Activated CD8-positive, alpha-beta memory T cell treated with anti-CD3 and anti-CD28 coated beads for 4 hours (primary cell): ENCODE data around the gene PHOSPHO1.

Experiments used
- DNase-seq, 2 donors: peaks; one replicate each; pipeline ENCODE4 v3.0.0-alpha.2; 2020; ENCODE audit warnings: low read depth in 2 of 2

The PHOSPHO1 gene

GRCh38 chr17:49218941-49219913 lies 11.4 kb downstream of the PHOSPHO1 start:
- DNase-seq = peak in 1 of 2 donors; percentile 45

- DNase-seq = peak; percentile 51 to 61
Observed at GRCh38 chr17:49217651-49218413, 12.8 kb downstream of the PHOSPHO1 start.

- no peak for DNase-seq
Observed at GRCh38 chr17:49216953-49217650, 13.5 kb downstream of the PHOSPHO1 start.

- DNase-seq = no peak
Observed at GRCh38 chr17:49216482-49216881, 14.1 kb downstream of the PHOSPHO1 start.

- no peak for DNase-seq
Observed at GRCh38 chr17:49214676-49215360, 15.8 kb downstream of the PHOSPHO1 start.

- no peak for DNase-seq
Observed at GRCh38 chr17:49213847-49214246, 16.7 kb downstream of the PHOSPHO1 start.

- no peak for DNase-seq
Observed at GRCh38 chr17:49213399-49213798, 17.2 kb downstream of the PHOSPHO1 start.

GRCh38 chr17:49210158-49211029 lies 20.2 kb downstream of the PHOSPHO1 start, which contains the start of the genes ABI3 and GNGT2:
Gene ABI3 (plus strand): TSS chr17:49210707. CDS start chr17:49210725, 18 bp downstream.
Gene GNGT2 (minus strand): TSS chr17:49210574. CDS start chr17:49207422, 3,152 bp downstream.
- DNase-seq = peak in 1 of 2 donors; percentile 41

- DNase-seq = no peak
Observed at GRCh38 chr17:49209061-49209571, 21.5 kb downstream of the PHOSPHO1 start.

- no peak for DNase-seq
Observed at GRCh38 chr17:49204516-49204915, 26.1 kb downstream of the PHOSPHO1 start.

GRCh38 chr17:49203796-49204195 lies 26.8 kb downstream of the PHOSPHO1 start:
- no peak for DNase-seq

GRCh38 chr17:49201481-49201927 lies 29.1 kb downstream of the PHOSPHO1 start:
- DNase-seq = no peak

GRCh38 chr17:49200423-49201083 lies 30.0 kb downstream of the PHOSPHO1 start:
- DNase-seq = no peak

- DNase-seq = no peak
Observed at GRCh38 chr17:49198211-49198610, 32.4 kb downstream of the PHOSPHO1 start.

- no peak for DNase-seq
Observed at GRCh38 chr17:49197346-49197998, 33.1 kb downstream of the PHOSPHO1 start.

- DNase-seq = no peak
Observed at GRCh38 chr17:49196520-49196919, 34.1 kb downstream of the PHOSPHO1 start.

GRCh38 chr17:49195751-49196150 lies 34.8 kb downstream of the PHOSPHO1 start:
- DNase-seq = no peak

- DNase-seq = no peak
Observed at GRCh38 chr17:49194297-49194607, 36.3 kb downstream of the PHOSPHO1 start.
